Adrenal gland (tissue), 5 donors: ENCODE results near the gene WWOX.

Experiments used
- POLR2A ChIP-seq, 2 donors: fragments of 450-650 bp; IDR thresholded peaks; one replicate each; pipeline ENCODE4 v1.6.1; 2017; ENCODE audit warnings: antibody characterized with exemption in 2 of 2, mild to moderate bottlenecking in 2 of 2, moderate library complexity in 1 of 2
- TF ChIP-seq, protein P1 (sequence below), 6 experiments: fragments of 450-650 bp in 4 of 6; fragments of 200-600 bp in 2 of 6; sonication (generic) in 1 of 6; IDR thresholded peaks; 1 replicate in 5 of 6; 2 replicates in 1 of 6; pipeline versions ENCODE4 v1.5.1 to v1.8.0; 2016 to 2021; ENCODE audit warnings: antibody characterized with exemption in 6 of 6, mild to moderate bottlenecking in 2 of 6, moderate library complexity in 1 of 6
- donor health status: DM: no; HTN: no; CAD: no.

DNA sequence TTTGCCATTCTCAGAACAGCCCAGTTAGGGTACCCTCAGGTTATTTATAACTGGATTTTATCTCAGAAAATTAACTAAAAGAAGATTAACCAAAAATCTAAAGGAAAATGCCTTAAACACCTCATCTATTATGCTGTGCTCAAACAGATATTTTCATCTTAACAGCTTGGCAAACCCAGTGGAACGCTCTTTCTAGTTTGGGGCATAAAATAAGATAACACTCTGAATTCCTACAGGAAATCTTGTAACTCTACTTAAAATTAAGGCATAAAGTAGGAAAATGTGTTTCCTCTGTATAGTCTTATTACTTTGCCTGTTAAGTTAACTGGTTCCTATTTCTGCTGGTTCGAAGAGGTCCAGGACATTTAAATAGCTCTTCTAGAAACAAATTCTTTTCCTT lies 777.2 kb downstream of the WWOX start:
- TF ChIP-seq, protein P1, sequence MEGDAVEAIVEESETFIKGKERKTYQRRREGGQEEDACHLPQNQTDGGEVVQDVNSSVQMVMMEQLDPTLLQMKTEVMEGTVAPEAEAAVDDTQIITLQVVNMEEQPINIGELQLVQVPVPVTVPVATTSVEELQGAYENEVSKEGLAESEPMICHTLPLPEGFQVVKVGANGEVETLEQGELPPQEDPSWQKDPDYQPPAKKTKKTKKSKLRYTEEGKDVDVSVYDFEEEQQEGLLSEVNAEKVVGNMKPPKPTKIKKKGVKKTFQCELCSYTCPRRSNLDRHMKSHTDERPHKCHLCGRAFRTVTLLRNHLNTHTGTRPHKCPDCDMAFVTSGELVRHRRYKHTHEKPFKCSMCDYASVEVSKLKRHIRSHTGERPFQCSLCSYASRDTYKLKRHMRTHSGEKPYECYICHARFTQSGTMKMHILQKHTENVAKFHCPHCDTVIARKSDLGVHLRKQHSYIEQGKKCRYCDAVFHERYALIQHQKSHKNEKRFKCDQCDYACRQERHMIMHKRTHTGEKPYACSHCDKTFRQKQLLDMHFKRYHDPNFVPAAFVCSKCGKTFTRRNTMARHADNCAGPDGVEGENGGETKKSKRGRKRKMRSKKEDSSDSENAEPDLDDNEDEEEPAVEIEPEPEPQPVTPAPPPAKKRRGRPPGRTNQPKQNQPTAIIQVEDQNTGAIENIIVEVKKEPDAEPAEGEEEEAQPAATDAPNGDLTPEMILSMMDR (IDR thresholded peaks at IDR 0.05), result no peak
- TF ChIP-seq POLR2A (IDR thresholded peaks at IDR 0.05), result no peak
